ENCODE measurements around the gene ERAP2. TPM values are rescaled to one million over a fixed set of nuclear protein-coding genes. Genes with fewer than 3 reads are reported as not detected.

The ERAP2 gene
- total and polyA plus RNA-seq, 8 donors, result 0.68 to 26.8 (median 12.4) TPM

DNA sequence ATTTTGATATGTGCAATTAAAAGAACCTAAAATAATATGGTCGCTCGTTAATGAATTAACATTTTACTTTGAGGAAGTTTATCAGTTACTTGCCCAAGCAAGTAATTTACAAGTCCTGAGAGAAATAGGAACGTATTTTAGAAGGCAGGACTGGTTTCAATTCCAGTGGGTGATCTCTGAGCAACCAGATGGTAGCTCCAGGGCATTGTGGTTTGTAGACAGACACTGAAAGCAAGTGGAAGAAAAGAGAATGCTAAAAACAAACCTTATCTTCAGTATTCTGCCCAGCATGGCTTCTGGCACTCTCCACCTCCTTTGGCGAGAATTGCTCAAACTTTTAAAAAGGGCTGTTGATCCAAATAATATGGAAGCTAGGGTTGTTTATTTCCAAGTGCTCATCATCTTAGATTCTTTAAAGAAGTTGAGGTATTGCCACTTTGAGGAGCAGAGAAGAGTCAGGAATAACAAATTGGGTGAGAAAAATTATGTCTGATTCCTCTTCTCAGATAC, 31.8 kb upstream of the ERAP2 start:
- no peak for DNase-seq
- TF ChIP-seq, protein P1, sequence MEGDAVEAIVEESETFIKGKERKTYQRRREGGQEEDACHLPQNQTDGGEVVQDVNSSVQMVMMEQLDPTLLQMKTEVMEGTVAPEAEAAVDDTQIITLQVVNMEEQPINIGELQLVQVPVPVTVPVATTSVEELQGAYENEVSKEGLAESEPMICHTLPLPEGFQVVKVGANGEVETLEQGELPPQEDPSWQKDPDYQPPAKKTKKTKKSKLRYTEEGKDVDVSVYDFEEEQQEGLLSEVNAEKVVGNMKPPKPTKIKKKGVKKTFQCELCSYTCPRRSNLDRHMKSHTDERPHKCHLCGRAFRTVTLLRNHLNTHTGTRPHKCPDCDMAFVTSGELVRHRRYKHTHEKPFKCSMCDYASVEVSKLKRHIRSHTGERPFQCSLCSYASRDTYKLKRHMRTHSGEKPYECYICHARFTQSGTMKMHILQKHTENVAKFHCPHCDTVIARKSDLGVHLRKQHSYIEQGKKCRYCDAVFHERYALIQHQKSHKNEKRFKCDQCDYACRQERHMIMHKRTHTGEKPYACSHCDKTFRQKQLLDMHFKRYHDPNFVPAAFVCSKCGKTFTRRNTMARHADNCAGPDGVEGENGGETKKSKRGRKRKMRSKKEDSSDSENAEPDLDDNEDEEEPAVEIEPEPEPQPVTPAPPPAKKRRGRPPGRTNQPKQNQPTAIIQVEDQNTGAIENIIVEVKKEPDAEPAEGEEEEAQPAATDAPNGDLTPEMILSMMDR (IDR thresholded peaks at IDR 0.05), result no peak
- no peak for TF ChIP-seq POLR2AphosphoS5 (IDR thresholded peaks at IDR 0.05)
- no peak for TF ChIP-seq POLR2A (IDR thresholded peaks at IDR 0.05)
- no peak for TF ChIP-seq EP300 (IDR thresholded peaks at IDR 0.05)
- 82 to 92% (median 90%) methylated on average over 4 of the region's 4 CpGs for WGBS, 5 donors
- H3K4me3 ChIP-seq, result no peak overlapping the region
- H3K36me3 ChIP-seq, result no peaks in the 10 kb centered on the region
- H3K4me1 ChIP-seq, result peaks cover 0 to 3% (median 0%) of the 10 kb centered on the region in 4 donors
- no peaks in the 10 kb centered on the region for H3K27me3 ChIP-seq
- intact Hi-C loops (cut with DNase I; ENCODE audit: low total_unique reads), result no loop called here
- H3K27ac ChIP-seq, result no peak overlapping the region
- peaks cover 0 to under 1% (median 0%) of the 10 kb centered on the region in 4 donors for H3K9me3 ChIP-seq

GRCh38 chr5:96851312-96852062, 24.8 kb upstream of the ERAP2 start:
- peaks cover 0 to 5% (median 2%) of the 10 kb centered on the region in 4 donors for H3K9me3 ChIP-seq
- H3K36me3 ChIP-seq, result no peaks in the 10 kb centered on the region
- H3K4me3 ChIP-seq, result no peak overlapping the region
- no peak overlapping the region for H3K27ac ChIP-seq
- intact Hi-C loops (cut with DNase I; ENCODE audit: low total_unique reads), result no loop called here
- no peaks in the 10 kb centered on the region for H3K27me3 ChIP-seq
- TF ChIP-seq, protein P1 (IDR thresholded peaks at IDR 0.05), result no peak
- TF ChIP-seq POLR2A (IDR thresholded peaks at IDR 0.05) (no peak), POLR2AphosphoS5 (IDR thresholded peaks at IDR 0.05) (no peak), EP300 (IDR thresholded peaks at IDR 0.05) (no peak)
- 68 to 75% (median 71%) methylated on average over 7 of the region's 7 CpGs for WGBS, 5 donors
- DNase-seq, result no peak
- peaks cover 0 to 8% (median 0%) of the 10 kb centered on the region in 4 donors for H3K4me1 ChIP-seq

GRCh38 chr5:96852759-96853158, 23.5 kb upstream of the ERAP2 start:
- WGBS, 5 donors, result 50 to 85% (median 84%) methylated on average over 2 of the region's 2 CpGs
- Histone ChIP-seq H3K9me3 (peaks cover 0 to 5% (median 2%) of the 10 kb centered on the region in 4 donors), H3K4me3 (no peak overlapping the region), H3K27me3 (no peaks in the 10 kb centered on the region), H3K36me3 (no peaks in the 10 kb centered on the region), H3K4me1 (peaks cover 0 to 8% (median 0%) of the 10 kb centered on the region in 4 donors), H3K27ac (no peak overlapping the region)
- intact Hi-C loops (cut with DNase I; ENCODE audit: low total_unique reads), result no loop called here
- no peak for DNase-seq
- TF ChIP-seq EP300 (IDR thresholded peaks at IDR 0.05), result no peak
- no peak for TF ChIP-seq POLR2A (IDR thresholded peaks at IDR 0.05)
- TF ChIP-seq, protein P1 (IDR thresholded peaks at IDR 0.05), result no peak
- TF ChIP-seq POLR2AphosphoS5 (IDR thresholded peaks at IDR 0.05), result no peak

DNA sequence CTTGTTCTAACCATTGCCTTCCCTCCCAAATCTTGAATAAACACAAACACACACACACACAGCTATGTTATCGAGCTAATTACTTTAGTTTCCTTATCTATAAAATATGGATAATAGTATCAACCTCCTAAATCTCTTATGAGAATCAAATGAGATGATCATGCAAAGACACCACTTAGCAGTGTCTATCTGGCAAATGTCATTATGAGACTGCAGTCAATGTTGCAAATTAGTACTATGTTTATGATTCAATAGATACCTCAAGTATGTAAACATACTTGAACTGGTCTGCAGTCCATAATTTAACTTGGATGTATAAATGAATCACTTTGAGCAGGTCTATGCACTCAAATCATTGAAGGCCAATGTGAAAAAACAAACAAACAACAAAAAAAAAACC, 22.2 kb upstream of the ERAP2 start:
- no peak overlapping the region for H3K4me3 ChIP-seq
- no peak for DNase-seq
- no peaks in the 10 kb centered on the region for H3K27me3 ChIP-seq
- peaks cover 0 to 5% (median 2%) of the 10 kb centered on the region in 4 donors for H3K9me3 ChIP-seq
- TF ChIP-seq EP300 (IDR thresholded peaks at IDR 0.05) (no peak), POLR2A (IDR thresholded peaks at IDR 0.05) (no peak), POLR2AphosphoS5 (IDR thresholded peaks at IDR 0.05) (no peak)
- TF ChIP-seq, protein P1 (IDR thresholded peaks at IDR 0.05), result no peak
- no peaks in the 10 kb centered on the region for H3K36me3 ChIP-seq
- H3K27ac ChIP-seq, result no peak overlapping the region
- intact Hi-C loops (cut with DNase I; ENCODE audit: low total_unique reads), result no loop called here
- WGBS, 5 donors, result 34 to 67% (median 45%) methylated on average over 1 of the region's 1 CpG
- peaks cover 0 to 8% (median 0%) of the 10 kb centered on the region in 4 donors for H3K4me1 ChIP-seq
